Activated naive CD4-positive, alpha-beta T cell treated with anti-CD3 and anti-CD28 coated beads, Interleukin-2, amount 50 U/mL, for 16 hours (primary cell): ENCODE results near the gene POTEB2.
"Not testable (repeated sequence)": the region's sequence is repeated elsewhere in the genome, so short reads cannot be mapped to it uniquely, and the experiment has no call there.

Experiments
- DNase-seq: peaks from one replicate; pipeline ENCODE4 v3.0.0-alpha.2; 2020

Gene POTEB2

DNA sequence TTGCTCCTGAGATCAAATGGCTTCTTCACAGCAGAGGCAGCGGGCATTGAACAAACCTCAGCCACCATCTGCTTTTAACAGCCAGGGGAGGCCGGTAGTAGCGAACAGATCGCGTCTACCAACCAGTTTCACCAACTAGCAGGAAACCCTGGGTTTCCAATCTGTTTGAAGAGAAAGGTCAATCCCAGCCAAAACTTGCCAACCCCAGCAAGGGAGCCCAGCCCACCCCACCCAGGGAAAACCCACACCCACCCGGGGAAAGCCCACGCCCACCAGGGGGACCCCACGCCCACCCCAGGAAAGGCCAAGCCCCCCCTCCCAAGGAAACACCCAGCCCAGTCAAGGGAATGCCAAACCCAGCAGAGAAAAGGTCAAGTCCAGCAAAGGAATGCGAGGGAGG is at the start of gene POTEB2:
Gene POTEB2 (minus strand): TSS at position 101 of the 400 bp plus-strand sequence. CDS start 33 bp downstream, at position 68.
- DNase-seq, result not testable (repeated sequence)

DNA sequence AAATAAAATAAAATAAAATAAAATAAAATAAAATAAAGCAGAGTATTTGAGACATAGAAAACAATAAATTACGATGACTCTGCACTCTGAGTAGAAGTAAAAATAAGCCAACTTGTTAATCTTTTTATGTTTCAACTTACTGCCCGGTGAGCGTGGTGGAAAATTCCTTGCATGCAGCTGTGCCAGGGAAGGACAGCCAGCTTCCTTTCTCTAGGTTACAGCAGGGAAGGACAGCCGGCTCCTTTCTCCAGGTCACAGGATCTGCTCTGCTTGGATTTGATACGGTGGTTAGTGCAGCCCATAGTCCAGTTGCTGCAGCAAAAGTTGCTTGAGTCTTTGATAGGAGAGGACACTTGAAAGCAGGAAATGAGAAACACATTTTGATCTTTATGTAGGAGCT is 13.8 kb upstream of the POTEB2 start:
- not testable (repeated sequence) for DNase-seq

DNA sequence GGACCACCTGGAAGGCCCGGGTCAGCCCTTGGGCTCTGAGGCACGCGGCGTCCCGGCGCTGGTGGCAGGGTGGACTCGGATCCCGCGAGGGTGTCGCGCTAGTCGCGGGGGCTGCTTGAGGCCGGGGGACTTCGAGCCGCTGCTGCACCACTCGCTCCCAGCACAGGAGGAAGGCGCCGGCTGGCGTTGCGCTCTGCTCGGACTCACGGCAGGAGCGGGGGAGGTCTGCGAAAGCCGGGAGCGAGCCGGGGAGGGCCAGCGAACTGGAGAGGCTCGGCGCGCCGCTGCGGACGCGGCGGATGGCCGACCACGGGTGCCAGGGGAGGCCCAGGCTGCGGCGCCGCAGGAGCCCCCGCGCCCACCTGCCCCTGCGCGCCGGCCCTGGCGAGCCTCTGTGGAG is 12.3 kb upstream of the POTEB2 start:
- not testable (repeated sequence) for DNase-seq

DNA sequence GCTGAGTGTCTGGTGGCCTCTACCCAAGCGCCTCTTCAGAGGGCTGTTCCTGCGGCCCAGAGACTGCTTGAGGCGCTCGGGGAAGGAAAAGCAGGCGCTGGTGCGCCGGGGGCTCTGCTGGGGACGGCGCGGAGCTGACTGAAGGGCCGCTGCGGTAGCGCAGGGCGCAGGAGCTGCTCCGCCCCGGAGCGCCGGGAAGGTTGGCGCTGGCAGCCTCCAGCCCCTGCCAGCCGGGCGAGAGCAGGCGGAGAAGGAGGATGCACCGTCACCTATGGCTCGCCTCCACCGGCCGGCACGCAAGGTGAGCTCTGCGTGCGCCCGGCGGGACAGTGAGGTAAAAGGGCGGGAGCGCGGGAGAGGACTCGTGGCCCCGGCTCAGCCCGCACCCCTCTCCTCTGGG is 11.7 kb upstream of the POTEB2 start:
- DNase-seq, result not testable (repeated sequence)
